GM18951 (cell line): ENCODE data around the gene TNN.

Experiments
- POLR2A ChIP-seq: IDR thresholded peaks from 4 replicates; pipeline ENCODE4 v1.6.1; 2011; ENCODE audit warnings: mild to moderate bottlenecking; ENCODE audit not compliant: insufficient read length, insufficient read depth; ENCODE audit errors: extremely low read depth
- in situ Hi-C: fragments of 300-500 bp; cut with MboI; formaldehyde crosslinking; loops from one replicate; pipeline ENCODE4 v1.12.0; 2022; ENCODE audit warnings: low sequenced_read_pairs, mixed read lengths, inconsistent platforms; ENCODE audit not compliant: unreplicated experiment

The TNN gene

DNA sequence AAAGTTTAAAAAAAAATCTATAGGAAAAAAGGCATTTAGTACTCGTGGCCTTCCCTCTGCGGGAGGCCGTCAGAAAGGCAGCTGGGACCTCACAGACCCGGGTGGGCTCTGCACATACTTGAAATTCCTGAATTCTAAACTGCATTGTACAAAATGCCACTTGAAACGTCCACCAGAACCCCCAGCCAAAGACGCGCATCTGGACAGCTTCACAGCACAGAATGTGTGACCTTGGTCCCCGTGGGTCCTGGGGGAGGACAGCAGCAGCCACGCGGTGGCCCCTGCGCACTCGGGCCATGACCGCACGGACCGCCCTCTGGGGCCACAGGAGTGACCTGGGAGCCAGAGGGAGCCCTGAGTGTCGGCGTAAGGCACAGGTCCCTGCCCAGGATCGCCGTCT lies 23.8 kb upstream of the TNN start:
- TF ChIP-seq POLR2A = no peak
- in situ Hi-C loops = loop anchor here (25.0 kb wide), 1 partner anchor 293 kb away; no protein-coding TSS in a partner anchor

- in situ Hi-C loops = loop anchor here (25.0 kb wide), 1 partner anchor 293 kb away; no protein-coding TSS in a partner anchor
Measured at GRCh38 chr1:175044591-175044990, 23.0 kb upstream of the TNN start.

GRCh38 chr1:175045097-175045496 lies 22.5 kb upstream of the TNN start:
- TF ChIP-seq POLR2A = no peak
- in situ Hi-C loops = loop anchor here (25.0 kb wide), 1 partner anchor 292 kb away; no protein-coding TSS in a partner anchor

DNA sequence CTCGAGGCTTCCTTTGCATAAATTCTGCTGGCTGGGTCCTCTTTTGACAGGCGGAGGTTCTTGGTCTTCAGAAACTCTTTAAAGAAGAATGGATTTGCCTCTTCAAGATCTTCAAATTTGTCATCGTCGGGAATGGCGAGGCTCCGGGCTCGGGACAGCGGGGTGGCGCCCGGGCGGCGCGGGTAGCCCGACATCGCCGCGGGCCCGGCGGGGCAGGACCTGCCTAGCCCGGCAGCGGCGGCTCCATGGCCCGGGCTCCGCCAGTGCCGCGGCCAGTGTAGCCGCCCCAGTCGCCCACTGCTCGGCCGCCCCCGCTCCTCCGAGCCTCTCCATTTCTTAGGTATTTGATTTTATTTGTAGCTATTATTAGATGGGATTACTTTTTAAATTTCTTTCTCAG lies 22.1 kb upstream of the TNN start:
- in situ Hi-C loops = loop anchor here (25.0 kb wide), 1 partner anchor 292 kb away; no protein-coding TSS in a partner anchor

GRCh38 chr1:175050992-175051391 lies 16.6 kb upstream of the TNN start:
- TF ChIP-seq POLR2A = no peak
- in situ Hi-C loops = no loop called here

More for the DNA sequence above, 22.1 kb upstream of the TNN start:
- TF ChIP-seq POLR2A = no peak

- in situ Hi-C loops = no loop called here
- TF ChIP-seq POLR2A = no peak
Measured at GRCh38 chr1:175054736-175055135, 12.9 kb upstream of the TNN start.

DNA sequence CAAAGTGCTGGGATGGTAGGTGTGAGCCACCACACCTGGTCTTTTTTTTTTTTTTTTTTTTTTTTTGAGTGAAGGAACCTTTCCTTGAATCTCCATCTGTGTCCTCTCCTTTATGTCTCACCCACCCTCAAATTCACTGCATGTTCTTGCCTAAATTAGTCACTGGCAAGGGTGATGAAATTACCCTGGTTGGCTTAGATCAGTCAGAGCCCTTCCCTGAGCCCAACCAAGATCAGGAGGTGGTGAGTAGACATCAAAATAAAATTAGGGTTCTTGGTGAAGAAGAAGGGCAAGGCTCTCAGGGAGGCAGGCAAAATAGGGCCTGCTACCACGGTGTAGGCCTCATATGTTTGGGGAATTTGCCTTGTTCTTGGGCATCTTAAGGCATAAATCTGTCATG lies 5.3 kb upstream of the TNN start:
- in situ Hi-C loops = no loop called here
- no peak for TF ChIP-seq POLR2A

DNA sequence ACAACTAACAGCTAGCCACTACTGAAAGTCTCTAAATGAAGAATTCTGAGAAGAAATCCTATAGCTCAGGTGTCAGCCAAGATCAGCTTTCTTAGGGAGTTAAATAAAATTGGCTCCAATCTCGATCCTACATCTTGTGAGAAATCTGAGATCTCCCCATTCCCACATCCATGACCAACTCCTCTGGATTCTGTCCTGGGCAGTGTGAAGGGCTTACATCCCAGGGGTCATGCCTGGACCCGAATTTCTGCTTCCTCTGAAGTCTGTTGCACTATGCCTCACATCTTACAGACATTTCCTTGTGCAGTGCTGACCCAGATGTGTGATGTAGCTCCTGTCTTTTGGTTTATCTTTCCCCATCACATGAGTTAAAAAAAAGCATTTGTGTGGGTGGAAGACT lies 4.8 kb upstream of the TNN start:
- in situ Hi-C loops = no loop called here
- TF ChIP-seq POLR2A = no peak

GRCh38 chr1:175070818-175071217 lies 3.2 kb downstream of the TNN start:
- in situ Hi-C loops = no loop called here
- no peak for TF ChIP-seq POLR2A

DNA sequence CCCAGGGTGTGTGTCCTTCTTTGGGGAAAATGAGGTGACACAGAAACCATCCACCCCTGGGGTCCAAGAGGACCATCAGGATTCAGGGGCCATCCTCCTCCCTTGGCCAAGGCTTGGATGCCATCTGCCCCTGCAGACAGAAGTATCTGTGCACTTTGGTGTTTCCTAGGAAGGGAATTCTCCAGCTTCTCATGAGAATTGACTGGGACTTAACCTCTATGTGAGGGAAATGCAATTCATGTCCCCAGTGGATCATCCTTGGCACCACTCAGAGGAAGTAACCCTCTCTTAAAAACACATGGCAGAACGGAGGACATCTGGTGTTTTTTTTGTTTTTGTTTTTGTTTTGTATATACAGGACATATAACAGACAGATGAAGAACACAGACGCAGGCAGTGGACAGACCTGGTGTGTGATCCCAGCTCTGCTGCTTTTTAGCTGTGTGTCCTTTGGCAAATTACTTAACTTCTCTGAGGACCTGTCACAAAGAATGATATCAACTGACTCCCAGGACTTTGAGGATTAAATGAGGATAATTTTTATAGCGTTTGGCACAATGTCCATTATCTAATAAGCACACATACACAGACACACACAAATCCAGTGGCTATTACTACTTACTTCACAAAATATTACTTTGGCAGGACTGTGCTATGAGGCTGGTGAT lies 3.8 kb downstream of the TNN start:
- no peak for TF ChIP-seq POLR2A
- in situ Hi-C loops = no loop called here

DNA sequence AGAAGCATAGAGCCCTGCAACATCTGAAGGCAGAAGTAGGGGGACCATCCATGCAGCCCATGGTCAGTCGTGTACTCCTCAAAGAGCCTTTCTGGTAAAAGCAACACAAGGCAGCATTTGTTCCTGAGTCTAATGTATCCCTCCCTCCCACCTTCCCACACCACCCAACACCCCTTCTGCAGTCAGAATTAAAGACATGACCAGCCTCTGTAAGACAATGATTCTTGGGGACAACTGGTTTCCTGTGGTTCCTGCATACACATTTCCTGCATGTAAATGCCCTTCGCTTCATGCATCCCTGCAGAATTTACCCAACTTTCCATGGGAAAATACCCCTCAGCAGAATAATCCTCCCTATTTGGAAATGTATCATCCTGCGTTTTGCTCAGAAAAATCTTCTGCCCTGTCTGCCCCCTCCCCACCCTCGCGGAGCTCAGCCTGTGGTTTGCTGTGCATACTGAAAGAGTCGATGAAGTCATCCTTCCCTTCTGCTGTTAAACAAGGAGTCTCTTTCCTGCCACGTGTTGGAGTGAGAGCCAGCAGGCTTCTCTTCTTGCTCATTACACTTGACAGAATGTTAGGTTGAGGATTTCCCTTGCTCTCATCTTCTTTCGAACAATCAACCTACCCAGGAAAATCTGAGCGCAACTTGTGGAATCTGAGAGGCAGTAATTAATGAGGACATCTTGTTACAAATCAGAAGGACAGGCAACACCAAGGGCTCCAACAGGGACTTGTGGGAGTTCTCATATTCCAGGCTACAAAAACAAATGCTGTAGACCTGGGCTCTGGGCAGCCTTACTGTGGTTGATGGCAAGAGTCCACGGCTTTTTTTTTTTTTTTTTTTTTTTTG lies 4.7 kb downstream of the TNN start:
- TF ChIP-seq POLR2A = no peak
- in situ Hi-C loops = no loop called here

DNA sequence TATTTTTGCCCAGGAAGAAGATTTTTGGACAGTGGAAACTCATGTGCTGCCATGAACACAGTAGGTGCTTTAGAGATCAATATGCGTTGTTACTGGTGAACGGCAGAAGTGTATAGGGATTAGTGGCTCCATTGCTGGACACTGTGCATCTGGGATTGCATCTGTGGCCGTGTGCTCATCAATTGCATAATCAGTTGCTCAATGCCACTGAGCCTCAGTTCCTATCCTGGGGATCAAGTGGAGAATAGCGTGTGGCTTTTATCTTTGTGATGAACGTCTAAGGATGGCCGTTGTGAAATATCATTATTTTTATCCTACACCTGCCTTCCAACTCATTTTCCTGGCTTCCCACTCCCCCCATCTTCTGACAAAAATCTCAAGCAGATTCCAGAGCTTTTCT lies 5.4 kb downstream of the TNN start:
- in situ Hi-C loops = no loop called here
- no peak for TF ChIP-seq POLR2A

DNA sequence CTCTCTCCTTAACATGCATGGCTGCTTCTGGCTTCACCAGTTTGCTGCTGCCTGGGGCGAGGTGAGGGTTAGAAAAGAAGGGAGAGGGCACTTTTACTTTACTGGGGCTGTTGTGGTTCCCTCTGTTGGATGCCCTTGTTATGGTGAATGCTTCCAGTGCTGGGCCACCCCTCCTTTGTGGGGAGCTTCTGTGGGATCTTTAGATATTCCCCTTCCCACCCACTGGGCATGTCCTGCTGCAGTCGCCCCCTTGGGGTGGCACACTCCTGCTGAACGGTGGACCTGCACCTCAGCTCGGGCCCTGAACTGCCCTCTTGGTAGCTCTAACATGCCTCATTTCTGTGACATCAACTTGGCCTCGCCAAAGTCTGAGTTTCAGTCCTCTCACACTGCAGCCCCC lies 6.0 kb downstream of the TNN start:
- in situ Hi-C loops = no loop called here
- no peak for TF ChIP-seq POLR2A
